Endometrial microvascular endothelial cells (primary cell): ENCODE measurements around the gene KRT6A. TPM values are rescaled to one million over a fixed set of nuclear protein-coding genes. Genes with fewer than 3 reads are reported as not detected.

Experiments used
- in situ Hi-C: cut with HindIII; loops from 2 replicates; pipeline ENCODE4 v1.10.0; 2017; ENCODE audit warnings: low sequenced_read_pairs, low pct_unique_long_range_greater_than_20kb; ENCODE audit errors: inconsistent ontology term
- total RNA-seq: library from RNA; depleted of rRNA; stranded (reverse); fragments of >200 nt; gene quantifications from one replicate; pipeline ENCODE4 v1.2.3, GENCODE V29; 2015; ENCODE audit errors: inconsistent ontology term

KRT6A gene
- total RNA-seq, 1 donor from 2014 or later, result not detected

DNA sequence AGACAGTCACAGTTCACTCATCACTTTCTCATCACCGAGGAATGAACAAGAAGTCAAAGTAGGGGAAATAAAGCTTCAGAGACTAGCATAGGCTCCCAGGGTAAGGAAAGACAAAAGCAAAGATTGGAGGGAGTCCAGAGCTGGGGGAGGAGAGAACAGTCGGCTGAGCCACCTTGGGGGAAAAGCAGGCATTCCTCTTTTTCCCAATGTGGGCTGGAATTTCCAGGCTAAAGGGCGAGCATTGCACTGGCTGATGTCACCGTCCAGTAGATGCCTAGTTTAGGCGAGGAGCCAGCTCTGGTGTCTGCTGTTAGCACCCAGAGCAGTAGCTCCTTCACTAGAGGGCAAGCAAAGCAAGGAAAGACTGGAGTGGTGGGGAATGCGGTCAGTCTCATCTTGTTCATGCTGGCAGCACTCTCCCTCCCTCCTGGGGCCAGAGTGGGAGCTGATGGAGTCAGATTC, 50.4 kb downstream of the KRT6A start:
- in situ Hi-C loops, result no loop called here

DNA sequence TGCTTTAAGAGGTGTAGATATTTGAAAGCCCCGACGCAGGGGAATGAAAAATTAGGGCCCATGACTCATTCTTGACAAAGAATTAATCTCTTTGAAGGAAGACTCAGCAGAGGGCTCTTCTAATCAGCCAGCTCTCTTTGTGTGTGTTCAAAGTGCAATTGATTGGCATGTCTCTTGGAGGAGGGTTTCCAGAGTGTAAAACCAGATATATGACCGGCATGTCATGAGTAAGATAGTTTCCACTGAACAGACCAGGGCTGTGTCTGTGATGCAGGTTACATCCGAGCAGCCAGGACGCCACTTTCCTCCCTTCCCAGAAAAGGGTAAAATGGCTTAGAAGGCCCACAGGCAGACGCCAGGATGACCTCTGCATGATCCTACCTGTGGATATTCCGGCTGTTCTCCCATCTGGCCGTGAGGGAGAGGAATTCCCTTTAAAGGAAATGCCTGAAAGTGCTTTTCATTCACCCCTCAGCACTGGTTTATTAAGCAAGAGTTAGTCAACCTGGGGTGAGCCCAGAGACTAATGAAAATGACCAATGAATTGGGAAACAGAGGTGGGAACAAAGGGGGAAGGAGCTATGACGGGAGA, 51.6 kb downstream of the KRT6A start:
- in situ Hi-C loops, result no loop called here

DNA sequence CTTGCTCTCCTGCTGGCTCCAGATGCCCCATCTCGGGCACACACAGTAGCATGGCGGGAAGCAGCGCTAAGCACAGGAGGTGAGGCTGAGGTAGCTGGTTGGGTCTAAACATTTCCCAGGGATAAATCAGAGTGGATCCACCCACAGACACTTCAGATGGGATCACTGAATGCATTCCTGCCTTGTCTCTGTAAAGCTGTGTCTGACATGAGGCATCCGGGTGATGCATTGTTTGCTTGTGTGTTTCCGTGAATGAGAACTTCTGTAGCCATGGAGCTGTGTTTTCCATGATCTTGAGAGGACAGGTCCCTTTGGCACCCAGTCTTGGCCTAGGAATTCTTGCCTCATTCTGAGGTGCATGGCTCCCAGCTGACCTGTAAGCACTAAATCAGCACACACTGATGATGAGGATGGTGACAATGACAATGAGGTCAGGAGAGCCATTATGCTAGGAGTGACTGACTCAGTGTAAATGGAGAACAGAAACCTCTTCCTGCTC, 52.2 kb downstream of the KRT6A start:
- in situ Hi-C loops, result no loop called here

DNA sequence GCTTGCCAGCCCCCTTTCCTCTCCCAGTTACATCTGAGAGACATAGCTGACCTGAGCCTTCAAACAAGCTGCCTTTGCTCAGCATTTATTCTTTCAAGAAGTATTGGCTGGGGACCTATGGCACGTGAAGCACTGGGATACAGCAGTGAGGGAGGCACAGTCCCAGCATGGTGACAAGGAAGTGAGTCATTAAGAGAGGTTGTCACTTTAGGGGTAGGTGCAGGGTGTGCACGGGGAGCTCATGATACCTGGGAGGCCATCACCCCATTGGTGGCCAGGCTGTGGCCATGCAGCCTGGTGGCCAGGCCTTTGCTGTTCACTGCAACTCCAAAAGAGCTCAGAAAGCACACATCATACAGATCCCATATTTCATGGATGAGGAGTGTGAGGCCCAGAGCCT, 53.2 kb downstream of the KRT6A start:
- in situ Hi-C loops, result no loop called here

DNA sequence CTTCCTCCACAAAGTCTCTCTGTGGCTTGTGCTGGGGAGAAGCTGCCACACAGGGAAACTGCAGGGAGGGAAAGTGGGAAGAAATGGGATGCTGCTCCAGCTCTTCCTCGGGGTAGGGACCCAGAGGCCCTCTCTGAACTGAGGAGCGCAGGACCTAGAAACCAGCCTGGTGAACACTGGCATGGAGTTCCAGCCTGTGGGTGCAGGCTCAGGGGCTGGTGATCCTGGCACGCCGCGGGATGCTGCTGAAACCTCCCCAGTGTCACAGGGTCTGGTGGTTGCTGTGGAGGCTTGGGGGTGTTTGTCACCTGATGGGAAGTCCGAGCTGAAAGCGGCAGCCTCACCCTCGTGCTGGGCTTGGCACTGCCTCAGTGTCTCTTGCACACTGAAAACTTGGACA, 53.6 kb downstream of the KRT6A start:
- in situ Hi-C loops, result no loop called here

DNA sequence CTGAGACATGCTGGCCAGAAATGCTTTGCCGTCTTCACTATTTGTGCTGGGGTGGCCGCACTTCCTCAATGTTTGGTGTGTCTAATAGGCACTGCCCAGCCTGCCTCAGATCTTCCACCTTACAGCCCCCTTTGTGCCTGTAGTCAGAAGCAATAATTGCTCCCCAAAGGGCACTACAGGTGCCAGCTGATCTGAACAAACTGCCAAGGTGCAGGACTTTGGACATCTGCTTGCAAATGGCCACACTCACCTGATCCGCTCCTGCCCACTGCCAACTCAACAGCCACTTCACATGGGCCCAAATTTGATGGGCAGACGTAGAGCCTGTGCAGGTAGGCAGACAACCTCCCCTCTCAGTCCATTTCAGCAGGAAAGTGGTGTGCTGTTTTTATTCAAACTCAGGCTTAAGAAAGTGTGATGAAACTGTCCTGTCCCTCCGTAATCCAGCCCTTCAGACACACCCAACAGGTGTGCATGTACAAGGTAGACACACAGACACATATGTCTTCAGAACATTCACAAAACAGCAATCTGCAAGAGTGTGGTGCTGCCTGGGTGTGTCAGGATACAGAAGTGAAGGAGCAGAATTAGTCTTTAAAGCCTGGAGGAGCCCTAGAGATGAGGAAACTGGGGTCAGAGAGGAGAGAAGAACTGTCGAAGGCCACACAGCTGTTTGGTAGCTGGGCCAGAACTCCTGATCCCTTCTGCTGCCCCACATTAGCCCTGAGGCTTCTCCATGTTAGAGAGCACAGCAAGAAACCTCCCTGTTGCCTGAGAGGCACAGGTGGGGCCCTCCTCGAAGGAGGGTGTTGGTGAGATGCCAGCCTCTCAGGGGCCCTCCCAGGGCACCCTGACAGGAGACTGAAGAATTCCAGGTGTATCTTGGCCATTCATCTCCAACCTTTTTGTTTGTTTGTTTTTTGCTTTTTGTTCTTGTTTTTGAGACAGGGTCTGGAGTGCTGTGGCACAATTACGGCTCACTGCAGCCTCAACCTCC, 54.5 kb downstream of the KRT6A start:
- in situ Hi-C loops, result no loop called here

DNA sequence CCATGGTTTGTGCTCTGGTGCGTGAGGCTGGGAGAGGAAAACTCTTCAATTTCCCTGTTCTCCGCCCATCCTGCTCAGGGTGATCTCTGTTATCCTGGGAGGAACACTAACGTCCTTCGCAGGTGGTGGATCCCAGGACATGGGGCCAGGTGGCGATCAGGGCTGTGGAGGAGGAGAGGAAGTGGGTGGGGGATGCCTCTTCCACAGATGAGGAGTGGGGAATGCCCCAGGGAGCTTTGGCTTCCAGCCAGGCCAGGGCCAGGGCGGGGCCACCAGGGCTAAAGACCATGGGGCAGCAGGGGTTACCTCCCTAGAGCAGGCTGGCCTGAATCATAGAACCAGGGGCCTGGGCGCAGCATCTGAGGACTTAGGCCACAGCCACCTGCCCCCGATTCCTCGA, 55.5 kb downstream of the KRT6A start:
- in situ Hi-C loops, result no loop called here

Other genes with a start within 250 kb of the KRT6A start
- gene KRT86, start 218.6 kb downstream of the KRT6A start, total RNA-seq, result not detected
- gene KRT81, start 201.7 kb downstream of the KRT6A start, total RNA-seq, result not detected
- not detected for gene KRT83, start 171.9 kb downstream of the KRT6A start, total RNA-seq
- gene KRT85, start 125.8 kb downstream of the KRT6A start, total RNA-seq, result not detected
- gene KRT84, start 107.6 kb downstream of the KRT6A start, total RNA-seq, result not detected
- not detected for gene KRT82, start 86.9 kb downstream of the KRT6A start, total RNA-seq
- gene KRT75, start 58.9 kb downstream of the KRT6A start, total RNA-seq, result not detected
- not detected for gene KRT6B, start 41.1 kb downstream of the KRT6A start, total RNA-seq
- not detected for gene KRT6C, start 19.5 kb downstream of the KRT6A start, total RNA-seq
- gene KRT5, start 27.1 kb upstream of the KRT6A start, total RNA-seq, result not detected
- gene KRT71, start 59.9 kb upstream of the KRT6A start, total RNA-seq, result not detected
- not detected for gene KRT74, start 80.6 kb upstream of the KRT6A start, total RNA-seq
- gene KRT72, start 108.2 kb upstream of the KRT6A start, total RNA-seq, result not detected
- not detected for gene KRT73, start 125.3 kb upstream of the KRT6A start, total RNA-seq
- gene KRT2, start 159.0 kb upstream of the KRT6A start, total RNA-seq, result not detected
- not detected for gene KRT1, start 187.2 kb upstream of the KRT6A start, total RNA-seq
- gene KRT77, start 210.3 kb upstream of the KRT6A start, total RNA-seq, result not detected